Right lobe of liver (tissue), 6 donors: Measurements from ENCODE around the gene HAP1. TPM values are rescaled to one million over a fixed set of nuclear protein-coding genes. Genes with fewer than 3 reads are reported as not detected.
"Not testable (repeated sequence)": the region's sequence is repeated elsewhere in the genome, so short reads cannot be mapped to it uniquely, and the experiment has no call there.

ENCODE experiments used
- ATAC-seq, 4 donors: fragments of 200-7000 bp; cut with Tn5 transposase; one replicate each; pipeline ENCODE4 v1.9.1; 2020; ENCODE audit warnings: mild to moderate bottlenecking in 4 of 4, moderate library complexity in 4 of 4
- DNase-seq, 3 donors: peaks; one replicate each; pipeline ENCODE4 v3.0.0-alpha.2; 2020
- H3K27ac ChIP-seq, 3 donors: fragments of 200-600 bp; one replicate each; pipeline ENCODE4 v1.8.0; 2022
- H3K27me3 ChIP-seq, 2 donors: fragments of 200-600 bp; one replicate each; pipeline ENCODE4 v1.8.0; 2022
- H3K36me3 ChIP-seq, 4 donors: fragments of 200-600 bp; sonication (generic) in 1 of 4; one replicate each; pipeline versions ENCODE4 v1.5.1 to v1.8.0; 2017 to 2022; ENCODE audit warnings: control low read depth in 1 of 4
- H3K4me1 ChIP-seq, 4 donors: fragments of 200-600 bp; sonication (generic) in 1 of 4; one replicate each; pipeline versions ENCODE4 v1.5.1 to v1.8.0; 2017 to 2022; ENCODE audit warnings: control low read depth in 1 of 4
- H3K4me3 ChIP-seq, 3 donors: fragments of 200-600 bp; one replicate each; pipeline ENCODE4 v1.8.0; 2022
- H3K9me3 ChIP-seq, 4 donors: fragments of 200-600 bp; sonication (generic) in 1 of 4; one replicate each; pipeline versions ENCODE4 v1.5.1 to v1.8.0; 2017 to 2022; ENCODE audit warnings: control low read depth in 1 of 4
- POLR2A ChIP-seq: fragments of 450-650 bp; IDR thresholded peaks from one replicate; pipeline ENCODE4 v1.6.1; 2017; ENCODE audit warnings: antibody characterized with exemption, mild to moderate bottlenecking
- WGBS: methylation state at CpG from one replicate; pipeline ENCODE4 v1.1.6; 2018; ENCODE audit warnings: low coverage, low lambda C conversion rate; ENCODE audit not compliant: insufficient coverage; ENCODE audit errors: missing lambda C conversion rate; 5-methylcytosine and 5-hydroxymethylcytosine counted together
- intact Hi-C, 2 donors: fragments of 100-400 bp; cut with DNase I; formaldehyde crosslinking; loops; one replicate each; pipeline versions ENCODE4 v1.11.2 to v1.14.1; 2022
- total RNA-seq, 6 experiments: library from RNA; depleted of rRNA in 2 of 6; stranded (reverse); fragments of >200 nt in 2 of 6; fragmentation: NEBNext Ultra II Directional in 3 of 6; extraction: Animal tissue kit (Norgen Biotek cat#: 25700) in 3 of 6; gene quantifications; one replicate each; pipeline versions ENCODE4 v1.1.0 to v1.2.4, GENCODE V29; 2016 to 2023
- TF ChIP-seq, protein P1 (sequence below), 4 donors: fragments of 200-600 bp in 3 of 4; fragments of 450-650 bp in 1 of 4; IDR thresholded peaks; one replicate each; pipeline versions ENCODE4 v1.5.1 to v1.8.0; 2016 to 2022; ENCODE audit warnings: antibody characterized with exemption in 4 of 4, mild to moderate bottlenecking in 2 of 4
- donor health status: DM: no; HTN: yes; CAD: no.
- donor health status: DM: no; HTN: no; CAD: no.
- donor health status: DM: no; HTN: no; CAD: no.
- donor health status: DM: no; HTN: yes; CAD: no.
- donor health status: DM: no; HTN: yes; CAD: no.

The HAP1 gene
- total RNA-seq, 6 experiments from 2014 or later, result 0.07 to 0.10 (median 0.07) TPM; not detected in 3

DNA sequence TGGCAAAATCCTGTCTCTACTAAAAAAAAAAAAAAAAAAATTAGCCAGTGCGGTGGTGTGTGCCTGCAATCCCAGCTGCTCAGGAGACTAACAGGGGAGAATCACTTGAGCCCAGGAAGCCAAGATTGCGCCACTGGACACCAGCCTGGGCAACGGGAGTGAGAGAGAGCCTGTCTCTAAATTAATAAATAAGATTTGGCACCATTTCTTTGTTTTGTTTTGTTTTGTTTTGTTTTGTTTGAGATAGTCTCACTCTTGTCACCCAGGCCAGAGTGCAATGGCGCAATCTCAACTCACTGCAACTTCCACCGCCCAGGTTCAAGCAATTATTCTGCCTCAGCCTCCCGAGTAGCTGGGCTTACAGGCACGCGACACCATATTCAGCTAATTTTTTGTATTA lies 31.7 kb downstream of the HAP1 start:
- no peak for TF ChIP-seq POLR2A
- TF ChIP-seq, protein P1, sequence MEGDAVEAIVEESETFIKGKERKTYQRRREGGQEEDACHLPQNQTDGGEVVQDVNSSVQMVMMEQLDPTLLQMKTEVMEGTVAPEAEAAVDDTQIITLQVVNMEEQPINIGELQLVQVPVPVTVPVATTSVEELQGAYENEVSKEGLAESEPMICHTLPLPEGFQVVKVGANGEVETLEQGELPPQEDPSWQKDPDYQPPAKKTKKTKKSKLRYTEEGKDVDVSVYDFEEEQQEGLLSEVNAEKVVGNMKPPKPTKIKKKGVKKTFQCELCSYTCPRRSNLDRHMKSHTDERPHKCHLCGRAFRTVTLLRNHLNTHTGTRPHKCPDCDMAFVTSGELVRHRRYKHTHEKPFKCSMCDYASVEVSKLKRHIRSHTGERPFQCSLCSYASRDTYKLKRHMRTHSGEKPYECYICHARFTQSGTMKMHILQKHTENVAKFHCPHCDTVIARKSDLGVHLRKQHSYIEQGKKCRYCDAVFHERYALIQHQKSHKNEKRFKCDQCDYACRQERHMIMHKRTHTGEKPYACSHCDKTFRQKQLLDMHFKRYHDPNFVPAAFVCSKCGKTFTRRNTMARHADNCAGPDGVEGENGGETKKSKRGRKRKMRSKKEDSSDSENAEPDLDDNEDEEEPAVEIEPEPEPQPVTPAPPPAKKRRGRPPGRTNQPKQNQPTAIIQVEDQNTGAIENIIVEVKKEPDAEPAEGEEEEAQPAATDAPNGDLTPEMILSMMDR (IDR thresholded peaks at IDR 0.05), result no peak
- Histone ChIP-seq H3K4me3 (no peak overlapping the region), H3K36me3 (no peaks in the 10 kb centered on the region), H3K27me3 (no peaks in the 10 kb centered on the region), H3K4me1 (peaks cover 0 to 3% (median 1%) of the 10 kb centered on the region in 4 donors), H3K9me3 (no peaks in the 10 kb centered on the region), H3K27ac (no peak overlapping the region)
- peak; percentile 50 to 79 (median 62) for ATAC-seq
- 40% methylated on average over 8 of the region's 8 CpGs for WGBS
- peak in 2 of 3 donors; percentile 34 to 64 for DNase-seq
- intact Hi-C loops, result no loop called here

DNA sequence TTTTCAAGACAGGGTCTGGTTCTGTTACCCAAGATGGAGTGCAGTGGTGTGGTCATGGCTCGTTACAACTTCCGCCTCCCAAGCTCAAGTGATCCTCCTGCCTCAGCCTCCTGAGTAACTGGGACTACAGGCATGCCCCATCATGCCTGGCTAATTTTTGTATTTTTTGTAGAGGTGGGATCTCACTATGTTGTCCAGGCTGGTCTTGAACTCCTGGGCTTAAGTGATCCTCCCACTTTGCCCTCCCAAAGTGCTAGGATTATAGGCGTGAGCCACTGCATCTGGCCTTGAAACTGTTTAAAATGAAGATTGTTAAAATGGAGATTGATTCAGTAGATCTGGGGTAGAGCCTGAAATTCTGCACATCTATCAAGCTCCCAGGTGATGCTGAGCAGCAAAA lies 33.6 kb downstream of the HAP1 start:
- H3K27me3 ChIP-seq, intact Hi-C loops: not testable (repeated sequence)
- WGBS, result 70% methylated on average over 1 of the region's 3 CpGs

DNA sequence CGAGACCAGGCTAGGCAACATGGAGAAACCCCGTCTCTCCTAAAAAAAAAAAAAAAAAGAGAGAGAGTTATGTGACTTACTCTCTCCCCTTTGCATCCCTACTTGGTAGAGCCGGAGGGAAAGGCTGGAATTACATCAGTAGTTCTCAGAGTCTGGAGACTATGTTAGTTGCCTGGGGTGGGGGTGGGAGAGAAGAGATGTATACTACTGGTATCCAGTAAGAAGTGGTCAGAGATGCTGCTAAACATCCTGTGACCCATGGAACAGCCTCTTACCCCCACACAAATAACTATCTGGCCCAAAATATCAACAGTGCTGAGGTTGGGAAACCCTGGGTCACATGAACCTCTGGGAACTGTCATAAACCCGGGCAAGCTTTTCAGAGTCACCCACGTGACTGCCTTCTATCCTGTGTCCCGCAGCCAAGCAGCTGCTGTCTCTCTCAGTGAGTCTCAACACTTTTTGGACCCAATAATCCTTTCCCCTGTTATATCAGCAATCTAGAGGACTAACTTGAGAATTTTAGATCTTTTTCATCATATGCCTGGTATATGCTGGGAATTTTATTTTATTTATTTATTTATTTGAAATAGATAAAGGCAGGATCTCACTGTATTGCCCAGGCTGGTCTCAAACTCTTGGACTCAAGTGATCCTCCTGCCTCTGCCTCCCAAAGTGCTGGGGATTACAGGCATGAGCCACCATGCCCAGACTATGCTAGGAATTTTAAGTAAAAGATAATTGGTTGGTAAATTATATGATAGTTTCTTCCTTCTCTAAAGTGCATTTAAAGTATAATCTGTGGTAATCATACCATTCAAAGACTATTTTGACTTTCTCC lies 37.1 kb downstream of the HAP1 start:
- intact Hi-C loops, result no loop called here
- Histone ChIP-seq H3K27me3 (no peaks in the 10 kb centered on the region), H3K9me3 (no peaks in the 10 kb centered on the region), H3K4me3 (no peak overlapping the region), H3K4me1 (peaks cover 0 to 28% (median 13%) of the 10 kb centered on the region in 4 donors), H3K27ac (peak overlapping the region; percentile 56 to 82 (median 56)), H3K36me3 (peaks cover 1 to 19% (median 13%) of the 10 kb centered on the region in 4 donors)
- ATAC-seq, result peak; percentile 86 to 91 (median 88)
- no peak for TF ChIP-seq POLR2A
- TF ChIP-seq, protein P1 (IDR thresholded peaks at IDR 0.05), result no peak
- WGBS, result 14% methylated on average over 6 of the region's 6 CpGs
- DNase-seq, result peak; percentile 70 to 90 (median 83)

More for the DNA sequence above, 33.6 kb downstream of the HAP1 start:
- DNase-seq, H3K36me3 ChIP-seq, H3K27ac ChIP-seq, H3K4me3 ChIP-seq, ATAC-seq, H3K9me3 ChIP-seq: not testable (repeated sequence)
- H3K4me1 ChIP-seq, result peaks cover 0 to 21% (median 10%) of the 10 kb centered on the region in 4 donors

DNA sequence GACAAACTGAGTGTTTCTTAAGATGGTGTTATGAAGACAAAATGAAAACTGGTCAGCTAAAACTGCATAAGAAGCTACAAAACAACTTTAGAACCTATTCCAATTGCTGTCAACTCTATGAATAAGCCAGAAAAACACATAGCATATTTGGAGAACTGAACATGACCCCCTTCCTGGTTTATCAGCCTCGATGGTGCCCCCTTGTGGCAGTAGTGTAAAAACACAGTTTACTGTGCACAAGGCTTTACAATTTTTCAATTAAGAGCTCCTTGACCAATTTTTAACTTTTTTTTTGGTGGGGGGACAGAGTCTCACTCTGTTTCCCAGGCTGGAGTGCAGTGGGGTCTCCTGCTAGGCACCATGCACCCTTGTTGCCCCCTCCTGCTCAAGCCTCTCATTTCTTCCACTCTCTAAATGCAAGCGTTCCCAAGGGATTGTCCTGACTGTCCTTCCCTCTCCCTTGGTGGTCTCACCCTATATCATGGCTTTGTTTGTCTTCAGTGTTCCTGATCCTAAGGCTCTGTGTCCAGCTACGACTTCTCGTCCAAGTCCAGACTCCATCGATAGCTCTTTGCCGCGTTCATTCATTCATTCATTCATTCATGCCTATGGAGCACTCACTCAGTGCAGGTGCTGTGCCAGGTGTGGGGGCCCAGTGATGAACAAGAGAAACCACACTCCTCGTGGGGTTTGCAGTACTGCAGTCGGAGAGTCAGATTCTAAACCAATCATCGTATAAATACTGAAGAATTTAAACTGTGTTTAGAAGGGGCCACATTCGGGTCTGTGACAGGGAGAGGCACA lies 38.3 kb downstream of the HAP1 start:
- no peak overlapping the region for H3K4me3 ChIP-seq
- no peaks in the 10 kb centered on the region for H3K27me3 ChIP-seq
- TF ChIP-seq POLR2A, result no peak
- TF ChIP-seq, protein P1 (IDR thresholded peaks at IDR 0.05), result peak; percentile 66 to 87 (median 84)
- peaks cover 0 to 28% (median 13%) of the 10 kb centered on the region in 4 donors for H3K4me1 ChIP-seq
- intact Hi-C loops, result no loop called here
- peak; percentile 44 to 69 (median 54) for ATAC-seq
- 38% methylated on average over 11 of the region's 11 CpGs for WGBS
- H3K36me3 ChIP-seq, result peaks cover 12 to 31% (median 23%) of the 10 kb centered on the region in 4 donors
- H3K9me3 ChIP-seq, result no peaks in the 10 kb centered on the region
- peak overlapping the region in 2 of 3 donors; percentile 56 to 82 for H3K27ac ChIP-seq
- DNase-seq, result peak in 2 of 3 donors; percentile 60 to 69
